Measurements from ENCODE around the gene MYLK4.

MYLK4 gene

GRCh38 chr6:2792330-2793110 is 41.8 kb upstream of the MYLK4 start:
- Histone ChIP-seq H3K27me3 (no peaks in the 10 kb centered on the region), H3K9me3 (no peaks in the 10 kb centered on the region), H3K36me3 (peaks cover 6% of the 10 kb centered on the region), H3K4me1 (peaks cover 77% of the 10 kb centered on the region), H3K4me2 (peak overlapping the region; percentile 85), H4K20me1 (no peaks in the 10 kb centered on the region; the same call in 1 of the 2 replicates), H3K27ac (peak overlapping the region; percentile 84), H3K9ac (peak overlapping the region; percentile 73), H3K4me3 (no peak overlapping the region)
- TF ChIP-seq Cebpa-rat (IDR thresholded peaks at IDR 0.05), result no peak

GRCh38 chr6:2791450-2791974 is 40.8 kb upstream of the MYLK4 start:
- no peak for TF ChIP-seq Cebpa-rat (IDR thresholded peaks at IDR 0.05)
- Histone ChIP-seq H3K9me3 (no peaks in the 10 kb centered on the region), H3K4me3 (no peak overlapping the region), H3K27me3 (no peaks in the 10 kb centered on the region), H3K9ac (no peak overlapping the region), H3K27ac (0 out of 2 replicates have a peak overlapping the region, but pooled peaks have one; percentile 30), H3K4me1 (peaks cover 67% of the 10 kb centered on the region), H3K36me3 (peaks cover 16% of the 10 kb centered on the region), H3K4me2 (peak overlapping the region; percentile 85), H4K20me1 (peaks cover 2% of the 10 kb centered on the region; the same call in 1 of the 2 replicates)

GRCh38 chr6:2790588-2791449 is 40.1 kb upstream of the MYLK4 start:
- peaks cover 60% of the 10 kb centered on the region for H3K4me1 ChIP-seq
- no peaks in the 10 kb centered on the region for H3K27me3 ChIP-seq
- peaks cover 23% of the 10 kb centered on the region for H3K36me3 ChIP-seq
- no peak for TF ChIP-seq Cebpa-rat (IDR thresholded peaks at IDR 0.05)
- no peaks in the 10 kb centered on the region for H3K9me3 ChIP-seq
- H3K4me2 ChIP-seq, result peak overlapping the region; percentile 85
- H4K20me1 ChIP-seq, result peaks cover 8% of the 10 kb centered on the region; the same call in 1 of the 2 replicates
- peak overlapping the region; percentile 55 for H3K27ac ChIP-seq
- H3K9ac ChIP-seq, result peak overlapping the region; percentile 53; the same call in 1 of the 2 replicates
- no peak overlapping the region for H3K4me3 ChIP-seq

- no peak overlapping the region for H3K4me2 ChIP-seq
- peaks cover 65% of the 10 kb centered on the region for H3K36me3 ChIP-seq
Measured at GRCh38 chr6:2786269-2786668, 35.5 kb upstream of the MYLK4 start.

GRCh38 chr6:2784930-2785329 is 34.2 kb upstream of the MYLK4 start:
- peaks cover 79% of the 10 kb centered on the region for H3K36me3 ChIP-seq
- no peak overlapping the region for H3K27ac ChIP-seq
- H3K27me3 ChIP-seq, result no peaks in the 10 kb centered on the region
- H4K20me1 ChIP-seq, result peaks cover 64% of the 10 kb centered on the region
- no peak overlapping the region for H3K4me3 ChIP-seq
- H3K4me2 ChIP-seq, result no peak overlapping the region
- no peak for TF ChIP-seq Cebpa-rat (IDR thresholded peaks at IDR 0.05)
- H3K9ac ChIP-seq, result no peak overlapping the region
- H3K9me3 ChIP-seq, result no peaks in the 10 kb centered on the region
- H3K4me1 ChIP-seq, result peaks cover 6% of the 10 kb centered on the region; the same call in 1 of the 2 replicates

More at GRCh38 chr6:2786269-2786668, 35.5 kb upstream of the MYLK4 start:
- Histone ChIP-seq H3K4me1 (peaks cover 19% of the 10 kb centered on the region), H3K9me3 (no peaks in the 10 kb centered on the region), H3K9ac (no peak overlapping the region), H3K27me3 (no peaks in the 10 kb centered on the region), H3K27ac (no peak overlapping the region), H3K4me3 (no peak overlapping the region), H4K20me1 (peaks cover 50% of the 10 kb centered on the region)
- TF ChIP-seq Cebpa-rat (IDR thresholded peaks at IDR 0.05), result no peak

GRCh38 chr6:2784061-2784460 is 33.3 kb upstream of the MYLK4 start:
- Histone ChIP-seq H3K9me3 (no peaks in the 10 kb centered on the region), H3K27ac (no peak overlapping the region), H3K4me3 (no peak overlapping the region), H3K4me1 (no peaks in the 10 kb centered on the region), H3K27me3 (no peaks in the 10 kb centered on the region), H3K4me2 (no peak overlapping the region), H3K9ac (no peak overlapping the region), H4K20me1 (peaks cover 72% of the 10 kb centered on the region), H3K36me3 (peaks cover 87% of the 10 kb centered on the region)
- no peak for TF ChIP-seq Cebpa-rat (IDR thresholded peaks at IDR 0.05)

- no peaks in the 10 kb centered on the region for H3K27me3 ChIP-seq
- H3K27ac ChIP-seq, result no peak overlapping the region
- no peak overlapping the region for H3K4me2 ChIP-seq
- no peaks in the 10 kb centered on the region for H3K9me3 ChIP-seq
- H3K36me3 ChIP-seq, result peaks cover 93% of the 10 kb centered on the region
- no peaks in the 10 kb centered on the region for H3K4me1 ChIP-seq
- H4K20me1 ChIP-seq, result peaks cover 79% of the 10 kb centered on the region
- no peak overlapping the region for H3K4me3 ChIP-seq
- TF ChIP-seq Cebpa-rat (IDR thresholded peaks at IDR 0.05), result no peak
- H3K9ac ChIP-seq, result no peak overlapping the region
Measured at GRCh38 chr6:2783188-2783963, 32.7 kb upstream of the MYLK4 start.

- H3K36me3 ChIP-seq, result peaks cover 96% of the 10 kb centered on the region
- no peak overlapping the region for H3K4me2 ChIP-seq
- no peaks in the 10 kb centered on the region for H3K9me3 ChIP-seq
- peaks cover 85% of the 10 kb centered on the region for H4K20me1 ChIP-seq
- no peaks in the 10 kb centered on the region for H3K27me3 ChIP-seq
- no peak for TF ChIP-seq Cebpa-rat (IDR thresholded peaks at IDR 0.05)
- no peak overlapping the region for H3K9ac ChIP-seq
- H3K4me1 ChIP-seq, result no peaks in the 10 kb centered on the region
- H3K4me3 ChIP-seq, result no peak overlapping the region
- H3K27ac ChIP-seq, result no peak overlapping the region
Measured at GRCh38 chr6:2782825-2783187, 32.1 kb upstream of the MYLK4 start.

GRCh38 chr6:2782356-2782708 is 31.6 kb upstream of the MYLK4 start:
- Histone ChIP-seq H3K9me3 (no peaks in the 10 kb centered on the region), H3K4me3 (no peak overlapping the region), H3K4me2 (no peak overlapping the region), H4K20me1 (peaks cover 89% of the 10 kb centered on the region), H3K9ac (no peak overlapping the region), H3K4me1 (no peaks in the 10 kb centered on the region), H3K27ac (no peak overlapping the region), H3K27me3 (no peaks in the 10 kb centered on the region), H3K36me3 (peaks cover 96% of the 10 kb centered on the region)
- TF ChIP-seq Cebpa-rat (IDR thresholded peaks at IDR 0.05), result no peak
